Medulla oblongata (tissue), 1 donor: ENCODE data around the gene DOCK7.

Experiments used
- DNase-seq: peaks from one replicate; pipeline ENCODE4 v3.0.0-alpha.2; 2015; ENCODE audit errors: extremely low spot score

The DOCK7 gene

GRCh38 chr1:62417351-62417999 is 270.7 kb downstream of the DOCK7 start:
- no peak for DNase-seq

GRCh38 chr1:62415687-62416086 is 272.5 kb downstream of the DOCK7 start:
- no peak for DNase-seq

GRCh38 chr1:62407398-62408009 is 280.7 kb downstream of the DOCK7 start:
- peak; percentile 82 for DNase-seq

DNA sequence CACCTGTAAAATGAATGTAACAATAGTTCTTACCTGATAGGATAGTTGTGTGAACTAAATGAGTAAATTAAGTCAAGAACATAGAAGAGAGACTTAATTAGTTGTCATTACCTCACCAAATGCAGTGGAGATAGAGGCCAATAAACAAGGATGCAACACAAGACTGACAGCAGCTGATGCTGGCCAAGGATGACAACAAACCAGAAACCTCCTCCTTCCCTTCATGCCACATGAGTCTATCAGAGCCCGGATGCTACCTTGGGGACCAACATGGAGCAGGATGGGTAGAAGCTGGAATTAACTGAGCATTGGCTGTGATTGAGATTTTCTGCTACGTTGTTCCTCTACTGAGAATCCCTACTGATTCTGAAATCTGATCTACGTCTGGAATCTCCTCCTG is 281.6 kb downstream of the DOCK7 start:
- no peak for DNase-seq

GRCh38 chr1:62405247-62405646 is 282.9 kb downstream of the DOCK7 start:
- DNase-seq, result no peak
